Right lobe of liver (tissue), 4 donors: ENCODE data around the gene UCK1.

Experiments
- CTCF ChIP-seq, 4 donors: fragments of 200-600 bp in 3 of 4; fragments of 450-650 bp in 1 of 4; IDR thresholded peaks; one replicate each; pipeline versions ENCODE4 v1.5.1 to v1.8.0; 2016 to 2022; ENCODE audit warnings: antibody characterized with exemption in 4 of 4, mild to moderate bottlenecking in 2 of 4
- POLR2A ChIP-seq: fragments of 450-650 bp; IDR thresholded peaks from one replicate; pipeline ENCODE4 v1.6.1; 2017; ENCODE audit warnings: antibody characterized with exemption, mild to moderate bottlenecking
- donor health status: DM: no; HTN: no; CAD: no.
- donor health status: DM: no; HTN: no; CAD: no.
- donor health status: DM: no; HTN: yes; CAD: no.

GRCh38 chr9:131580358-131580757 is 49.3 kb upstream of the UCK1 start:
- TF ChIP-seq POLR2A: no peak
- no peak for TF ChIP-seq CTCF (IDR thresholded peaks at IDR 0.05)
